NB4 (cell line): ENCODE results near the gene OPCML.

ENCODE experiments used
- POLR2A ChIP-seq: IDR thresholded peaks from 2 replicates; pipeline ENCODE4 v1.6.1; 2011; ENCODE audit warnings: mild to moderate bottlenecking; ENCODE audit not compliant: insufficient read length; ENCODE audit errors: extremely low read depth
- TF ChIP-seq, protein P1 (sequence below): IDR thresholded peaks from one replicate; pipeline ENCODE4 v1.5.1; 2012; ENCODE audit warnings: low read depth, low read length

DNA sequence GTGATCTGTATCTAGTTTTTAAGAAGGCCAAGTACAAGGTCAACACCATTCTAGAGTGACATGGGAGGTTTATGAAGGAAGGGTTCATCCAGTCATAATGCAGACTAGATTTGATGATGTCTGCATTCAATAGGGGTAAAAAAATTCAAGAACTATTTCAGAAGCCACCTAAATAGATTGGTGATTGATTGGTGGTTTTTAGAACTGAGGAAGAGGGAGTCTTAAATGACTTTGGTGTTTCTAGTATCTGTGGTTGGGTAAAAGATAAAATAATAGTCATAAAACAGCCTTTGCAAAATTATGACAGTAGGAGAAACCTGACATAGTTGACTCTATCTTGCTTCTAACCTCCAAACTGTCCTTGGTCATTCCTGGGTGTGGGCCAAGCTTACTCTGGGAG lies 114.1 kb downstream of the OPCML start:
- TF ChIP-seq, protein P1, sequence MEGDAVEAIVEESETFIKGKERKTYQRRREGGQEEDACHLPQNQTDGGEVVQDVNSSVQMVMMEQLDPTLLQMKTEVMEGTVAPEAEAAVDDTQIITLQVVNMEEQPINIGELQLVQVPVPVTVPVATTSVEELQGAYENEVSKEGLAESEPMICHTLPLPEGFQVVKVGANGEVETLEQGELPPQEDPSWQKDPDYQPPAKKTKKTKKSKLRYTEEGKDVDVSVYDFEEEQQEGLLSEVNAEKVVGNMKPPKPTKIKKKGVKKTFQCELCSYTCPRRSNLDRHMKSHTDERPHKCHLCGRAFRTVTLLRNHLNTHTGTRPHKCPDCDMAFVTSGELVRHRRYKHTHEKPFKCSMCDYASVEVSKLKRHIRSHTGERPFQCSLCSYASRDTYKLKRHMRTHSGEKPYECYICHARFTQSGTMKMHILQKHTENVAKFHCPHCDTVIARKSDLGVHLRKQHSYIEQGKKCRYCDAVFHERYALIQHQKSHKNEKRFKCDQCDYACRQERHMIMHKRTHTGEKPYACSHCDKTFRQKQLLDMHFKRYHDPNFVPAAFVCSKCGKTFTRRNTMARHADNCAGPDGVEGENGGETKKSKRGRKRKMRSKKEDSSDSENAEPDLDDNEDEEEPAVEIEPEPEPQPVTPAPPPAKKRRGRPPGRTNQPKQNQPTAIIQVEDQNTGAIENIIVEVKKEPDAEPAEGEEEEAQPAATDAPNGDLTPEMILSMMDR = no peak
- TF ChIP-seq POLR2A = no peak
